MM.1S (cell line): ENCODE results near the gene DIMT1.

Experiments used
- DNase-seq: peaks from one replicate; pipeline ENCODE4 v3.0.0-alpha.2; 2015
- H2AFZ ChIP-seq: fragments of 300-600 bp; sonication (generic); 2 replicates; pipeline ENCODE4 v1.6.0; 2016; ENCODE audit warnings: antibody characterized with exemption, low read length
- H3F3A ChIP-seq: fragments of 300-600 bp; sonication (generic); 2 replicates; pipeline ENCODE4 v1.6.1; 2016; ENCODE audit warnings: mild to moderate bottlenecking, antibody characterized with exemption, low read length, moderate library complexity, mixed read lengths; ENCODE audit not compliant: insufficient read depth
- H3K27ac ChIP-seq: fragments of 300-600 bp; sonication (generic); 2 replicates; pipeline ENCODE4 v1.5.1; 2016; ENCODE audit warnings: mild to moderate bottlenecking, low read length
- H3K27me3 ChIP-seq: fragments of 300-600 bp; sonication (generic); replicated peaks from 2 replicates; pipeline ENCODE4 v1.6.0; 2016; ENCODE audit warnings: low read length; ENCODE audit not compliant: insufficient read depth
- H3K36me3 ChIP-seq: fragments of 300-600 bp; sonication (generic); replicated peaks from 2 replicates; pipeline ENCODE4 v1.6.1; 2016; ENCODE audit warnings: mild to moderate bottlenecking, low read length, mixed read lengths; ENCODE audit not compliant: insufficient read depth
- H3K4me1 ChIP-seq: fragments of 300-600 bp; sonication (generic); 2 replicates; pipeline ENCODE4 v1.6.1; 2016; ENCODE audit warnings: low read length, mixed read lengths
- H3K4me2 ChIP-seq: fragments of 300-600 bp; sonication (generic); 2 replicates; pipeline ENCODE4 v1.6.0; 2016; ENCODE audit warnings: low read depth, low read length
- H3K4me3 ChIP-seq: fragments of 300-600 bp; sonication (generic); 2 replicates; pipeline ENCODE4 v1.5.1; 2016; ENCODE audit warnings: low read length, mixed read lengths
- H3K79me2 ChIP-seq: fragments of 300-600 bp; sonication (generic); 2 replicates; pipeline ENCODE4 v1.6.1; 2016; ENCODE audit warnings: mixed run types, low read length, mixed read lengths
- H3K9ac ChIP-seq: fragments of 300-600 bp; sonication (generic); 2 replicates; pipeline ENCODE4 v1.6.1; 2016; ENCODE audit warnings: low read length, mixed read lengths
- H3K9me2 ChIP-seq: fragments of 300-600 bp; sonication (generic); replicated peaks from 2 replicates; pipeline ENCODE4 v1.6.1; 2016; ENCODE audit warnings: mild to moderate bottlenecking, low read length, mixed read lengths; ENCODE audit not compliant: insufficient read depth
- H3K9me3 ChIP-seq: fragments of 300-600 bp; sonication (generic); replicated peaks from 2 replicates; pipeline ENCODE4 v1.6.1; 2016; ENCODE audit warnings: mild to moderate bottlenecking, low read length, mixed read lengths; ENCODE audit not compliant: insufficient read depth
- H4K20me1 ChIP-seq: fragments of 300-600 bp; sonication (generic); 2 replicates; pipeline ENCODE4 v1.6.1; 2016; ENCODE audit warnings: mild to moderate bottlenecking, low read length, moderate library complexity, mixed read lengths; ENCODE audit not compliant: insufficient read depth
- CTCF ChIP-seq: fragments of 300-600 bp; sonication (generic); IDR thresholded peaks from 2 replicates; pipeline ENCODE4 v1.5.1; 2016; ENCODE audit warnings: antibody characterized with exemption, low read length, mixed read lengths
- EZH2 ChIP-seq: fragments of 300-600 bp; sonication (generic); optimal IDR thresholded peaks from 2 replicates; pipeline ENCODE3; 2017; ENCODE audit warnings: low read depth, mild to moderate bottlenecking, antibody characterized with exemption, low read length, mixed read lengths
- EZH2phosphoT487 ChIP-seq: fragments of 300-600 bp; sonication (generic); IDR thresholded peaks from 2 replicates; pipeline ENCODE4 v1.6.1; 2018; ENCODE audit warnings: antibody characterized with exemption, low read length

Gene DIMT1

DNA sequence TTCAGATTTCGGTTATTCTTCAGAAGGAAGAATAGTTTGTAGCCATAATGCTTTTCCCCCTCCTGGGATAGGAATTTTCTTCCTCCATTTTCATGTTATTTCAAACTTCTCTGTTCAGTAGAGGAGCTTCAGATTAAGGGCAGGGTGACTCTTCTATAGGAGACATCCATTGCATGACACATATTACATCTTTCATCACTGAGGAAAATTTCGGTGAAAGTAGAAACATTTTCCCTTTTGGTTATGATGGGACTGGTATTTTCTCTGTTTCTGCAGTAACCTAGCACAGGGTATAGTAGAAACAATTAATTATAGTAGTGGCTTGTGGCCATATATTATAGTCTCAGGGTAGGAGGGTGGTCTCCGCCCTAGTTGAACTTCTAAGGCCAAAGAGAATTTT lies 10.0 kb upstream of the DIMT1 start:
- DNase-seq: no peak
- TF ChIP-seq EZH2 (no peak), EZH2phosphoT487 (no peak), CTCF (no peak)
- Histone ChIP-seq H3K27ac (no peak overlapping the region), H3K79me2 (peaks cover 61% of the 10 kb centered on the region), H3K36me3 (no peaks in the 10 kb centered on the region), H3K4me2 (peak overlapping the region; percentile 95), H3K27me3 (no peaks in the 10 kb centered on the region), H3K4me1 (peaks cover 12% of the 10 kb centered on the region), H3K9me3 (no peaks in the 10 kb centered on the region), H2AFZ (no peak overlapping the region), H4K20me1 (no peaks in the 10 kb centered on the region), H3K9ac (peak overlapping the region; percentile 80; the same call in 1 of the 2 replicates), H3F3A (no peaks in the 10 kb centered on the region), H3K4me3 (peak overlapping the region; percentile 87), H3K9me2 (no peaks in the 10 kb centered on the region)

DNA sequence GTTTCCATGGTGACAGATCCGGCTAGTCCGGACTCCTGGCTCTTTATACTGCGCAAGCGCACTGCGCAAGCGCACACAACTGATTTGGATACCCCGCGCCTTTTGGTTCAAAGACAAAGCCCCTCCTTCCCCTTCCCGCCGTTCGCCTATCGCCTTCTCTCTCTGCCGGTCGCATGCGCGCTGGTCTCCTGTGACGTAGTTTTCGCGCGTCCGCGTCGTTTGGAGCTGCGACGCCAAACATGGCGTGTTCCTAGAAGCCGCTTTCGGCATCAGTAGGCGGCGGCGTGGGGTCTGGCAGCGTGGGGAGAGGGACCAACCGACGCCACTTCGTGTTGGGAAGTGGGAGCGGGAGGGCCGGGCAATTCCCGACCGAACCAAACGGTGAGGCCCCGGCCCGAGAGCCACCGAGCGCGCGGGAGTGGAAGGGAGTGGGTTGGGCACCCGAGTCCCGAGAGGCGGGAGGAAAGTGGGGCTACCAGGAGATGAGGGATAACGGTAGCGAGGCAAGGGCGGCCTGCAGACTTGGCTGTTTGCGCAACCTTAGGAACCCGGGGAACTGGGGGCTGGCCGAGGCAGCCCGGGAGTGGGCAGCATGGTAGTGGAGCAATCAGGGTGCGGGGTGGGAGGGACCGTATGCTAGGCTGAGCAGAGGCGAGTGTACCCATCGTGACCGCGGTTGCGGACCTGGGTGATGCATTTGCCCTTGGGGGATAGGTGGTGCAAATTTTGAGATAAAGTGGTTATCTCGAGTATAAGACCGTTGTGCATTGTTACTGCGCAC lies 9.0 kb upstream of the DIMT1 start, which contains the start of gene IPO11:
Gene IPO11 (plus strand): TSS at position 215 of the 781 bp plus-strand sequence. CDS start 24,517 bp downstream, outside the sequence.
- Histone ChIP-seq H3F3A (no peaks in the 10 kb centered on the region), H3K27me3 (no peaks in the 10 kb centered on the region), H3K9ac (peak within 1 kb of the TSS; percentile 80), H3K79me2 (peaks cover 52% of the 10 kb centered on the region), H3K27ac (peak within 1 kb of the TSS; percentile 43; the same call in 1 of the 2 replicates), H3K9me3 (no peaks in the 10 kb centered on the region), H2AFZ (peak within 1 kb of the TSS; percentile 87), H4K20me1 (no peaks in the 10 kb centered on the region), H3K4me2 (peak within 1 kb of the TSS; percentile 95), H3K9me2 (no peaks in the 10 kb centered on the region), H3K4me1 (peaks cover 12% of the 10 kb centered on the region), H3K36me3 (no peaks in the 10 kb centered on the region), H3K4me3 (peak within 1 kb of the TSS; percentile 87)
- no peak for TF ChIP-seq EZH2
- no peak for TF ChIP-seq CTCF
- TF ChIP-seq EZH2phosphoT487: no peak
- peak; percentile 99 for DNase-seq

DNA sequence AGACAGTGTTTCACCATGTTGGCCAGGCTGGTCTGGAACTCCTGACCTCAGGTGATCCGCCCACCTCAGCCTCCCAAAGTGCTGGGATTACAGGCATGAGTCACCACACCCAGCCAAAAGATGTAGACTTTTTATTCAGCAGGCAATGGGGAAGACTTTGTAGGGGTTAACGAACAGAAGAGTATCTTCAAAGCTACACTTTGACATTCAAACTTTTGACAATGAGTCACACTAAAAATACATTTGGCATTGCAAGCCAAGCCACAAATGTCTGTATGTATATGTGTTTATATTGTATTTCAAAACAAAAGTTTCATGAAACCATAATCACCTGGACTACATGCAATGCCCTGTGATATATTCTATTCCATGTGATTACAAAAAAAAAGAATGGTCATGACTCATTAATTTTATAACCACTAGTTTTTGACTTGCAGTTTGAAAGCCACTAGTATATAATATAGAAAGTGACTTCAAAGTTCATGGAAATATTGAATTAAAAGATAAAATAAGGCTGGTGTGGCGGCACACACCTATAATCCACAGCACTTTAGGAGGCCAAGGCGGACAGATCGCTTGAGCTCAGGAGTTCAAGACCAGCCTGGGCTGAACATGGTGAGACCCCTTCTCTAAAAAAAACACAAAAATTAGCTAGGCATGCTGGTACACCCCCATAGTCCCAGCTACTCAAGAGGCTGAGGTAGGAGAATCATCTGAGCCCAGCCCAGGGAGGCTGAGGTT lies 8.3 kb downstream of the DIMT1 start:
- Histone ChIP-seq H3K4me2 (no peak overlapping the region), H3K27me3 (no peaks in the 10 kb centered on the region), H3K9me3 (no peaks in the 10 kb centered on the region), H3K36me3 (peaks cover 20% of the 10 kb centered on the region), H3K79me2 (no peaks in the 10 kb centered on the region), H3K27ac (no peak overlapping the region), H3K4me1 (no peaks in the 10 kb centered on the region), H2AFZ (no peak overlapping the region), H3K9me2 (no peaks in the 10 kb centered on the region), H3K9ac (no peak overlapping the region), H3K4me3 (no peak overlapping the region), H4K20me1 (no peaks in the 10 kb centered on the region), H3F3A (0 out of 2 replicates have a peak, but pooled peaks cover 4% of the 10 kb centered on the region)
- DNase-seq: no peak
- TF ChIP-seq EZH2phosphoT487 (no peak), CTCF (no peak), EZH2 (no peak)
